ENCODE results near the gene PON1. TPM values are rescaled to one million over a fixed set of nuclear protein-coding genes. Genes with fewer than 3 reads are reported as not detected.

The PON1 gene
- total RNA-seq, 2 donors from 2014 or later, result not detected

- TF ChIP-seq CTCF (IDR thresholded peaks at IDR 0.05), result no peak
- no peaks in the 10 kb centered on the region for H3K4me1 ChIP-seq (ENCODE audit: control insufficient read depth in 1 of 2, low read depth in 2 of 2)
- no peak overlapping the region for H3K4me3 ChIP-seq
- no peak overlapping the region for H3K27ac ChIP-seq
- no peaks in the 10 kb centered on the region for H3K36me3 ChIP-seq
- no peaks in the 10 kb centered on the region for H3K27me3 ChIP-seq (replicated peaks; ENCODE audit: insufficient read depth)
- H3K9me3 ChIP-seq, result peaks cover 3% of the 10 kb centered on the region
- no peak for DNase-seq (ENCODE audit: low spot score)
- peak; percentile 35 for ATAC-seq (ENCODE audit: insufficient number of reproducible peaks, low FRiP score, low read depth)
Measured at GRCh38 chr7:95357623-95358022, 33.3 kb upstream of the PON1 start.

- Histone ChIP-seq H3K9me3 (no peaks in the 10 kb centered on the region), H3K36me3 (no peaks in the 10 kb centered on the region), H3K27ac (no peak overlapping the region), H3K4me1 (ENCODE audit: control insufficient read depth in 1 of 2, low read depth in 2 of 2) (no peaks in the 10 kb centered on the region), H3K27me3 (replicated peaks; ENCODE audit: insufficient read depth) (no peaks in the 10 kb centered on the region), H3K4me3 (no peak overlapping the region)
- DNase-seq (ENCODE audit: low spot score) (no peak), ATAC-seq (ENCODE audit: insufficient number of reproducible peaks, low FRiP score, low read depth) (no peak)
- no peak for TF ChIP-seq CTCF (IDR thresholded peaks at IDR 0.05)
Measured at GRCh38 chr7:95342642-95343307, 18.4 kb upstream of the PON1 start.

GRCh38 chr7:95342029-95342428 lies 17.7 kb upstream of the PON1 start:
- Histone ChIP-seq H3K4me3 (no peak overlapping the region), H3K4me1 (ENCODE audit: control insufficient read depth in 1 of 2, low read depth in 2 of 2) (no peaks in the 10 kb centered on the region), H3K9me3 (no peaks in the 10 kb centered on the region), H3K27me3 (replicated peaks; ENCODE audit: insufficient read depth) (no peaks in the 10 kb centered on the region), H3K27ac (no peak overlapping the region), H3K36me3 (no peaks in the 10 kb centered on the region)
- TF ChIP-seq CTCF (IDR thresholded peaks at IDR 0.05), result no peak
- no peak for DNase-seq (ENCODE audit: low spot score)
- ATAC-seq (ENCODE audit: insufficient number of reproducible peaks, low FRiP score, low read depth), result no peak

- H3K27ac ChIP-seq, result no peak overlapping the region
- no peak for ATAC-seq (ENCODE audit: insufficient number of reproducible peaks, low FRiP score, low read depth)
- no peaks in the 10 kb centered on the region for H3K9me3 ChIP-seq
- H3K36me3 ChIP-seq, result no peaks in the 10 kb centered on the region
- TF ChIP-seq CTCF (IDR thresholded peaks at IDR 0.05), result no peak
- no peaks in the 10 kb centered on the region for H3K4me1 ChIP-seq (ENCODE audit: control insufficient read depth in 1 of 2, low read depth in 2 of 2)
- no peak overlapping the region for H3K4me3 ChIP-seq
- no peaks in the 10 kb centered on the region for H3K27me3 ChIP-seq (replicated peaks; ENCODE audit: insufficient read depth)
- no peak for DNase-seq (ENCODE audit: low spot score)
Measured at GRCh38 chr7:95340491-95340890, 16.2 kb upstream of the PON1 start.

- no peak overlapping the region for H3K4me3 ChIP-seq
- TF ChIP-seq CTCF (IDR thresholded peaks at IDR 0.05), result no peak
- no peak overlapping the region for H3K27ac ChIP-seq
- H3K36me3 ChIP-seq, result no peaks in the 10 kb centered on the region
- H3K9me3 ChIP-seq, result no peaks in the 10 kb centered on the region
- no peaks in the 10 kb centered on the region for H3K27me3 ChIP-seq (replicated peaks; ENCODE audit: insufficient read depth)
- no peaks in the 10 kb centered on the region for H3K4me1 ChIP-seq (ENCODE audit: control insufficient read depth in 1 of 2, low read depth in 2 of 2)
- DNase-seq (ENCODE audit: low spot score), result no peak
- no peak for ATAC-seq (ENCODE audit: insufficient number of reproducible peaks, low FRiP score, low read depth)
Measured at GRCh38 chr7:95338832-95339231, 14.5 kb upstream of the PON1 start.

Measured in thoracic aorta (tissue), 2 donors.